Measurements from ENCODE around the gene LSM12. TPM values are rescaled to one million over a fixed set of nuclear protein-coding genes. Genes with fewer than 3 reads are reported as not detected.
A peak's percentile ranks its signal among the peaks of the same experiment; 100 is the strongest.

Gene LSM12
- total and polyA plus RNA-seq, 8 donors = 31.3 to 53.2 (median 37.2) TPM

- no peak for TF ChIP-seq CTCF (IDR thresholded peaks at IDR 0.05)
- intact Hi-C loops (cut with DNase I) = no loop called here
- peaks cover 0 to 3% of the 10 kb centered on the region in 2 donors for H3K4me1 ChIP-seq
- H3K4me3 ChIP-seq = no peak overlapping the region
- ATAC-seq (peak; percentile 10), DNase-seq (no peak)
- H3K27me3 ChIP-seq = no peaks in the 10 kb centered on the region
- no peak overlapping the region for H3K27ac ChIP-seq
- no peaks in the 10 kb centered on the region for H3K9me3 ChIP-seq
- peaks cover 0 to 92% of the 10 kb centered on the region in 2 donors for H3K36me3 ChIP-seq
Observed at GRCh38 chr17:44084131-44084538, 17.7 kb upstream of the LSM12 start.

GRCh38 chr17:44083250-44083849, 16.9 kb upstream of the LSM12 start:
- H3K27ac ChIP-seq = no peak overlapping the region
- TF ChIP-seq CTCF (IDR thresholded peaks at IDR 0.05) = no peak
- H3K9me3 ChIP-seq = no peaks in the 10 kb centered on the region
- intact Hi-C loops (cut with DNase I) = no loop called here
- no peak overlapping the region for H3K4me3 ChIP-seq
- H3K36me3 ChIP-seq = peaks cover 0 to 92% of the 10 kb centered on the region in 2 donors
- DNase-seq (no peak), ATAC-seq (no peak)
- peaks cover 0 to 4% of the 10 kb centered on the region in 2 donors for H3K4me1 ChIP-seq
- H3K27me3 ChIP-seq = no peaks in the 10 kb centered on the region

GRCh38 chr17:44082256-44082927, 15.9 kb upstream of the LSM12 start:
- no peak for TF ChIP-seq CTCF (IDR thresholded peaks at IDR 0.05)
- Histone ChIP-seq H3K36me3 (peaks cover 0 to 92% of the 10 kb centered on the region in 2 donors), H3K9me3 (no peaks in the 10 kb centered on the region), H3K27ac (no peak overlapping the region), H3K4me1 (peaks cover 0 to 14% of the 10 kb centered on the region in 2 donors), H3K4me3 (no peak overlapping the region), H3K27me3 (no peaks in the 10 kb centered on the region)
- intact Hi-C loops (cut with DNase I) = no loop called here
- ATAC-seq (no peak), DNase-seq (no peak)

- intact Hi-C loops (cut with DNase I) = no loop called here
- no peaks in the 10 kb centered on the region for H3K9me3 ChIP-seq
- TF ChIP-seq CTCF (IDR thresholded peaks at IDR 0.05) = no peak
- DNase-seq (no peak), ATAC-seq (no peak)
- no peak overlapping the region for H3K4me3 ChIP-seq
- H3K27me3 ChIP-seq = no peaks in the 10 kb centered on the region
- H3K4me1 ChIP-seq = peaks cover 0 to 20% of the 10 kb centered on the region in 2 donors
- H3K27ac ChIP-seq = no peak overlapping the region
- peaks cover 0 to 94% of the 10 kb centered on the region in 2 donors for H3K36me3 ChIP-seq
Observed at GRCh38 chr17:44081681-44082080, 15.2 kb upstream of the LSM12 start.

Measured in left lung (tissue), 10 donors.